Measurements from ENCODE around the gene SLC1A1.
"Not testable (repeated sequence)": the region's sequence is repeated elsewhere in the genome, so short reads cannot be mapped to it uniquely, and the experiment has no call there.

SLC1A1 gene

DNA sequence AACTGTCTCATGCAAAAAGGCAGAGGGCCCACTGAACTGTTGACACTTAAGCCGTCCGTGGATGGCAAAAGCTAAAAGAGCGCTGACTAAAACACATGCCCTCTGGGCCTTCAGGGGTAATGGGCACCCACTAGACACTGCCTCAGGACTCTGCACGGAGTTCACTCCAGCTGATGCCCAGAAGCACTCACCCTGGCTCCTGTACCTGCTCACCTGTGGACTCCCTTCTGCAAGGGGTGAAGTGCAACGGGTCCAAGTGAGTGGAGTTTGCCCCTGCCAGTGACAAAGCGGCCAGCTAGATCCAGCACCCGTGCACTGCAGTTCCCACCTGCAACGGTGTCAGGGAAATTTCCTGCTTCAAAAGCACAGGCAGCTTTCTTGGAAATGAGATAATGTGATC is 50.2 kb downstream of the SLC1A1 start:
- no peak overlapping the region for H3K4me3 ChIP-seq (ENCODE audit: low read length)
- no peak for DNase-seq (ENCODE audit: low read depth)
- TF ChIP-seq CTCF (conservative IDR thresholded peaks at IDR 0.05; ENCODE audit: low read depth, low read length): no peak

DNA sequence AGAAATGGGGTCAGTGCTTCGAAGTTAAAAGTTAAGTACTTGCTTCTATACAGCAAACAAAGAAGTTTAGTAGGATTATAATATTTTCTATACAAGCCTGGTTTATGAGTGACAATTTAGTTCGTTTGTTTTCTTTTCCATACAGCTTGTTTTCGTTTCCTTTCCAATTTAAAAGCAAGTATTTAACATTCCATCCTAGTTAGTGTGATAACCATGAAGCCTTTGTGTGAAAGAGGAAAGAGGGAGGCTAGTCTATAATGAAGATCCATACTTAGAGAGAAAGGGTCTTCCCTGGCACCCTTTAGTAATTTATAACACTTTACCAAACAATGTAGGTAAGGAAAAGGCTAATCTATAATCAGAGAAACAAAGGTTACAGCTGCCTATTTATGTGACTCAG is 51.0 kb downstream of the SLC1A1 start:
- TF ChIP-seq CTCF (conservative IDR thresholded peaks at IDR 0.05; ENCODE audit: low read depth, low read length): no peak
- DNase-seq (ENCODE audit: low read depth): no peak
- H3K4me3 ChIP-seq (ENCODE audit: low read length): no peak overlapping the region

GRCh38 chr9:4541856-4542255 is 51.6 kb downstream of the SLC1A1 start:
- TF ChIP-seq CTCF (conservative IDR thresholded peaks at IDR 0.05; ENCODE audit: low read depth, low read length): no peak
- no peak for DNase-seq (ENCODE audit: low read depth)
- no peak overlapping the region for H3K4me3 ChIP-seq (ENCODE audit: low read length)

DNA sequence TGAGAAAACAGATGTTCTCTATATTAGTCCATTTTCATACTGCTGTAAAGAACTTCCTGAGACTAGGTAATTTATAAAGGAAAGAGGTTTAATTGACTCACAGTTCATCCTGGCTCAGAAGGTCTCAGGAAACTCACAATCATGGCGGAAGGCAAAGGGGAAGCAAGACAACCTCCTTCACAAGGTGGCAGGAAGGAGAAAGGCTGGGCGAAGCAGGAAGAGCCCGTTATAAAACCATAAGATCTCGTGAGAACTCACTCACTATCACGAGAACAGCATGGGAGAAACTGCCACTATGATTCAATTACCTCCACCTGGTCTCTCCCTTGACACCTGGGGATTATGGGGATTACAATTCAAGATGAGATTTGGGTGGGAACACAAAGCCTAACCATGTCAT is 54.4 kb downstream of the SLC1A1 start:
- not testable (repeated sequence) for DNase-seq (ENCODE audit: low read depth)

GRCh38 chr9:4547016-4547415 is 56.7 kb downstream of the SLC1A1 start:
- TF ChIP-seq CTCF (conservative IDR thresholded peaks at IDR 0.05; ENCODE audit: low read depth, low read length): no peak
- H3K4me3 ChIP-seq (ENCODE audit: low read length): no peak overlapping the region
- DNase-seq (ENCODE audit: low read depth): no peak

More for the DNA sequence above, 54.4 kb downstream of the SLC1A1 start:
- H3K4me3 ChIP-seq (ENCODE audit: low read length): not testable (repeated sequence)

- TF ChIP-seq CTCF (conservative IDR thresholded peaks at IDR 0.05; ENCODE audit: low read depth, low read length): peak; percentile 52
- H3K4me3 ChIP-seq (ENCODE audit: low read length): no peak overlapping the region
- DNase-seq (ENCODE audit: low read depth): no peak
Measured at GRCh38 chr9:4548811-4549725, 58.8 kb downstream of the SLC1A1 start.

- no peak for DNase-seq (ENCODE audit: low read depth)
- no peak for TF ChIP-seq CTCF (conservative IDR thresholded peaks at IDR 0.05; ENCODE audit: low read depth, low read length)
Measured at GRCh38 chr9:4549751-4550295, 59.6 kb downstream of the SLC1A1 start.

More at GRCh38 chr9:4549751-4550295, 59.6 kb downstream of the SLC1A1 start:
- H3K4me3 ChIP-seq (ENCODE audit: low read length): no peak overlapping the region
